ENCODE measurements around the gene RBM33.
"Not testable (repeated sequence)": the region's sequence is repeated elsewhere in the genome, so short reads cannot be mapped to it uniquely, and the experiment has no call there.

Gene RBM33

GRCh38 chr7:155665079-155665956 is 20.9 kb downstream of the RBM33 start:
- DNase-seq: no peak

GRCh38 chr7:155665957-155666287 is 21.5 kb downstream of the RBM33 start:
- DNase-seq: no peak

DNA sequence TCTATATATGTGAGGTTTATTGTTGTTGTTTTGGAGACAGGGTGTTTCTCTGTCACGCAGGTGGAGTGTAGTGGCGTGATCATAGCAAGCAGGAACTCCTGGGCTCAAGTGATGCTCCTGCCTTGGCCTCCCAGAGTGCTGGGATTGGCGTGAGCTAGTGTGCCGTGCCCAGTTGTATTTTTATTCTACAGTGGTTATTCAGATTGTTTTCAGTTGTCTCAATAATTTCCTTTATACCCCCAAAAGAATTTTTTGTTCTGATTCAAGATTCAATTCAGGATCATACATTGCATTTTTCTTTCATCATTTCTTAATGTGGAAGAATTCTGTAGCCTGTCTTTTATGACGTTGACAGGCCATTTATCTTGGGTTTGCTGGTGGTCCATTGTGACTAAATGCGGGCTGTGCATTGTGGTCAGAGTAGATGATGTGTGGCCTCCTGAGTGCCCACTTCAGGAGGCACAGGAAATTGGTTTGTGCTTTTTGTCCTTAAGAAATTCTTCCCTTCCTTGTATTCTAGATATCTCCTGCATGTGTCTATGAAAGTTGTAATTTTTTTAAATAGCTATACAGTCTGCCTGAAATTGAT is 22.9 kb downstream of the RBM33 start:
- DNase-seq: no peak

DNA sequence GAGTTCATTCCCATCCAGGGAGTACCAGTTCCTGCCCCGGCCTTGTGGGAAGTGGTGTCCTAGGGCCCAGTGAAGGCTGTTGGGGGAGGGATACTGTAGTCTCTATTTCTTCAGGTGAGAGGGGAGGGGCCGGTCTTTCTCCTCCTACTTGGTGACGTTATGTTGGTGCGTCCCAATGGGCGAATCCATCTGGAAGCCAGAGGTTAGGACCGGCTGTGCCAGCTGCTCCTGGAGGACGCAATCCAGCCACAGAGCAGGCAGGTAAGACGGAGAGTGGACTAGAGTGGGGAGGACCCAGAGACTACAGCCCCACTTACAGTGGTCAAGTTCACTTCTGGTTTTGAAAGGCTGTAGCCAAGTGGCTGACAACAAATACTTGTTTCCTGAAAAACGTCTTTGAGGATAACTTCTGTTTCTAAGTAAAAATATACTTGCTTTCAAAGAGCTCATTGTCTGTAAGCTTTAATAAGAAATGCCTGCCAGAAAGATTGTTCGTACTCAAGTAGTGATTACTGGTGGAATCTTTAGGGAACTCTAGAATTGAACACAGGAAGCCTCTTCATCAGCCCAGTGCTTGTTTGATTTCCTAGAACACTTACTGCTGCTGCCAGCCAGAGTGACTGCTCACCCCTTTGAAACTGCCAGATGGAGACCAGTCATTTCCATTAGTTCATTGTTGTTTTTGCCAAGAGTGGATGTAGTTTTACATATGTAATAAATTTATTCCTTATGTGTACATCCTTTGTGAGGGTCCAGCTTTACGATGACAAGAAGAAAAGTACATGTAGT is 25.4 kb downstream of the RBM33 start:
- DNase-seq: no peak

- no peak for DNase-seq
These were observed 26.1 kb downstream of the RBM33 start for GRCh38 chr7:155670521-155670920.

DNA sequence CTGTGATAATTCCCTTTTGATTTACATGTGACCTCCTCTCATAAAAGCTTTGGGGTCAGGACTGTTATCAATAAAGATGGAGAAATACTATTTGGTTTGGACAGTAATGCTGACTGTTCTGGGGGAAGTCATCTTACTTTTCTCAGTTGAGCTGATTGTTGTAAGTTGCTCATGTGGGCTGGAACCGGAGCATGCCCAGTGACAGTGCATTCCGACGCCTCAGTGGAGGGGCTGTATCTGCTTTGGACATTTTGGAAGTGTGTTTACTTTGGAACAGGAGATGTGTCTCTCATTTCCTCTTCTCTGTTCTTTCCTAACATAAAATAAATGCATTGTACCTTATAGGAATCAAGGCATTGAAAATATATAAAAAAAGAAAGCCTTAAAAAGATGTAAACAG is 30.1 kb downstream of the RBM33 start:
- DNase-seq: no peak

- no peak for DNase-seq
These were observed 31.6 kb downstream of the RBM33 start for GRCh38 chr7:155676052-155676451.

GRCh38 chr7:155677688-155678087 is 33.2 kb downstream of the RBM33 start:
- DNase-seq: no peak

- no peak for DNase-seq
These were observed 35.7 kb downstream of the RBM33 start for GRCh38 chr7:155680124-155680523.

- DNase-seq: no peak
These were observed 36.4 kb downstream of the RBM33 start for GRCh38 chr7:155680864-155681263.

- DNase-seq: no peak
These were observed 37.2 kb downstream of the RBM33 start for GRCh38 chr7:155681663-155682062.

DNA sequence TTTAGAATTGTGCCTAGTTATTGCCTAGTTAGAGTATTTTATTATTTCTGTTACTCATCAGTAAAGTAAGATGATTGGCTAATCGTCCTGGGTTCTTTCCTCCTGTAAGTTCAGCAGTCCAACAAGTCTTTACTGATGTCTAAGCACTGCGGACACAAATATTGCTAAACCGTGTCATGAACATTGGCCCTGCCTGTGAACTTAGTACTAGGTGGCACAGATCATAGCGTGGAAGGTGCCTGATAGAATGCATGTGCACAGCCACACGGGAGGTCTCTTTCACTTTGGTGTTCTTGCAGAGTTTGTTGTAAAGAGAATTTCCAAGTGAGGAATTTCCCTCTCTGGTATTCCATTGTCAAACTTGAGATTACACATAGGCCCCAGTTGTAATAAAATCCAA is 38.0 kb downstream of the RBM33 start:
- DNase-seq: no peak

GRCh38 chr7:155683098-155683497 is 38.6 kb downstream of the RBM33 start:
- no peak for DNase-seq

GRCh38 chr7:155683714-155684113 is 39.3 kb downstream of the RBM33 start:
- no peak for DNase-seq

DNA sequence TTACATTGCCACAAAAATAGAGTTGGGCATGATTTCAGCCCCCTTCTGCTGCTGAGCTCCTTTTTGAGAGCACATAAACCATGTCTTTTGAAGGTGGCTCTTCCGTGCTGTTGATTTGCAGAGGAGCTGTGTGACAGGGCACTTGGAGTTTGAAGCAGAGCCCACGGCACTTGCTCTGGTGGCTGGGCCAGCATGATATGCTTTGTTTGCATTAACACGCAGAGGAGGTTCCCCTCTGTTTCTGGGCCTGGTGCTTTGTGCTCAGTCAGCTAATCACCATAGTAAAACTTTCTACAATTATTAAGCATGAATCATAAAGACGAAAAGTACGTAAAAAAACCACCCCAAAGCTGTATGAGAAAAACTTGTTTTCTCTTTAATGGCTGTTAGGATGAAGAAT is 40.1 kb downstream of the RBM33 start:
- DNase-seq: no peak

DNA sequence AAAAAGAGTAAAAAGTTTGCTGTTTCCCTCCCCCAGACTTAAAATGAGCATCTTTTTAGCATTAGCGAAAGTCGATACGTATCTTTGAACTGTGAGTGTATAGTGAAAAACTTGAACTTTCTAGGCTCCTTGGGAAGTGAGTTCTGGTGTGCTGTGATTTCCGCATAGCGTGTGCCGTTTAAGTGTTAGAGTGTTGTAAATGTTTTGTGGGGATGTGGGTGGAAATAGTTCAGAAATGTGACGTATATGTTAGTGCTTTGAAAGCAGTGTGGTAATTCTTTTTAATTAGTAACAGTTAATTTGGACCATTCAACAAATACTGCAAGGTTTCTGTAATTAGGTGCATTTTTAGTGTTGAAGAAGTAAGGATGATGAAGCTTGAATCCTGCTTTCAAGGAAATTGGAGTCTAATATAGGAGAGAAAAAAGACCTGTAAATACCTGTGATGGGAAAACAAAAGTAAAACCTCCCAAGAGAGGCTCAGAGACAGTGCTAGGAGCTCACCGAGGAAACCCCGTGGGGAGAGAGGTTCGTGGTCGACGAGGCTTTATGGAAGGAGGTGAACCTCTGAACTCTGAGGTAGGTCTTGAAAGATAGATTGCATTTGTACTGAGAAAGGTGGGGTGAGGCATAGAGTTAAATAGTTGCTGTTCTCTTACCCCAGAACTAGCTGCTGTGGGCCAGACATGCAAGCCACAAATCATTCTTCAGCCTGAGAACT is 40.8 kb downstream of the RBM33 start:
- DNase-seq: no peak

GRCh38 chr7:155685791-155686160 is 41.3 kb downstream of the RBM33 start:
- DNase-seq: no peak

DNA sequence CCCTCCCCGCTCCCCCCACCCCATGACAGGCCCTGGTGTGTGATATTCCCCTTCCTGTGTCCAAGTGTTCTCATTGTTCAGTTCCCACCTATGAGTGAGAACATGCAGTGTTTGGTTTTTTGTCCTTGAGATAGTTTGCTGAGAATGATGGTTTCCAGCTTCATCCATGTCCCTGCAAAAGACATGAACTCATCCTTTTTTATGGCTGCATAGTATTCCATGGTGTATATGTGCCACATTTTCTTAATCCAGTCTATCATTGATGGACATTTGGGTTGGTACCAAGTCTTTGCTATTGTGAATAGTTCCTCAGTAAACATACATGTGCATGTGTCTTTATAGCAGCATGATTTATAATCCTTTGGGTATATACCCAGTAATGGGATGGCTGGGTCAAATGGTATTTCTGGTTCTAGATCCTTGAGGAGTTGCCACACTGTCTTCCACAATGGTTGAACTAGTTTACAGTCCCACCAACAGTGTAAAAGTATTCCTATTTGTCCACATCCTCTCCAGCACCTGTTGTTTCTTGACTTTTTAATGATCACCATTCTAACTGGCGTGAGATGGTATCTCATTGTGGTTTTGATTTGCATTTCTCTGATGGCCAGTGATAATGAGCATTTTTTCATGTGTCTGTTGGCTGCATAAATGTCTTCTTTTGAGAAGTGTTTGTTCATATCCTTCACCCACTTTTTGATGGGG is 42.3 kb downstream of the RBM33 start:
- not testable (repeated sequence) for DNase-seq

GRCh38 chr7:155688237-155688636 is 43.8 kb downstream of the RBM33 start:
- DNase-seq: not testable (repeated sequence)

DNA sequence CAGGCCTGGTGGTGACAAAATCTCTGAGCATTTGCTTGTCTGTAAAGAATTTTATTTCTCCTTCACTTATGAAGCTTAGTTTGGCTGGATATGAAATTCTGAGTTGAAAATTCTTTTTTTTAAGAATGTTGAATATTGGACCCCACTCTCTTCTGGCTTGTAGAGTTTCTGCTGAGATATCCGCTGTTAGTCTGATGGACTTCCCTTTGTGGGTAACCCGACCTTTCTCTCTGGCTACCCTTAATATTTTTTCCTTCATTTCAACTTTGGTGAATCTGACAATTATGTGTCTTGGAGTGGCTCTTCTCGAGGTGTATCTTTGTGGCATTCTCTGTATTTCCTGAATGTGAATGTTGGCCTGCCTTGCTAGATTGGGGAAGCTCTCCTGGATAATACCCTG is 46.2 kb downstream of the RBM33 start:
- not testable (repeated sequence) for DNase-seq

DNA sequence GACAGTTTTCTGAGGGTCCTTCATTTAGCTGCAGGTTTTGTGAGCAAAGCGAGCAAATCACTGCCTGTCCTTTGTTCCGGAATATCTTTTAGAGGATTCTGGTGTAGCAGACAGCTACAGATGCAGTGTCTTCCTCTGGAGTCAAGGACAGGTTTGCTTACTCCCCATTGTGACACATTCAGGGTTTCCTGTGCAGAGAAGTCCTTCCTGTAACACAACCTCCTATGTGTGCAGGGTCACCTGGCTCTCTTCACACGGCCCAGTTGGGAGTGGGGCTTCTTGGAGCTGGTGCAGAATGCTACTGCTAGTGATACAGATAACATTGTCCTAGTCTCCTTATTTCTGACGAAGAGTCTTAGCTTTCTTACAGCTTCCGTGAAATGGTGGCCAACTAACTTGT is 47.9 kb downstream of the RBM33 start:
- no peak for DNase-seq

DNA sequence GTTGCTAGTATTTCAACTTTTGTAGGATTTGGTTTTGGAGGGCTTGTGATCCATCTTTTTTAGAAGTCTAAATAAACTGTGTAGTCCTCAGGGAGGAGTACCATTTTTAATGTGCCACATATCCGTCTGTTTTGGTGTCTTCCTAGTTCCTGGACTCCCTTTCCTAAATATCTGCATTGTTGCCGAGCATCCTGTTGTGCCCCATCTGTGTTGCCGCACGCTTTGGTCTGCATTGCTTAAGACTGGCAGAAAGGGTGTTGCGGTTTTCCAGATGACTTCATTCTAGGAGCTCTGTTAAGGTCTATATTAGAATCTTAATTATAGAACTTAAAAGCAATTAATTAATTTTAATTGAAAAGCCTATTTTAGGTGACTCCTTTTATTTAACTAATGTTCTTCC is 49.4 kb downstream of the RBM33 start:
- DNase-seq: no peak

DNA sequence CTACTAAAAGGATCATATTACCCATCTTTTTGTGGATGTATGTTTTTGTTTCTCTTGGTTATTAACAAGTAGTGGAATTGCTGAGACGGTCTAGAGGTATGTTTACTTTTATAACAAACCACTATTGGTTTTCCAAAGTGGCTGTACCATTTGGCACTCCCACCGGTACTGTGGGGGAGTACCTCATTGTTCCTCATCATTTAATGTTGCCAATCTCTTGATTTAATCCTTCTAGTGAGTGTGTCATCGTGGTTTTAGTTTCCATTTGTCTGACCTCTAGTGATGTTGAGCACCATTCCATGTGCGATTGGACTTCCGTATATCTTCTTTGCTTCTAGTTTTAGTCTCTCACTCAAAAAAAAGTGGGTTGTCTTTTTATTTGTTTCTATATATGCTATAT is 50.4 kb downstream of the RBM33 start:
- no peak for DNase-seq
